Fibroblast of gingiva (primary cell): Measurements from ENCODE around the gene SMARCA2.

Source experiments
- DNase-seq: peaks from one replicate; pipeline ENCODE4 v3.0.0-alpha.2; 2011; ENCODE audit warnings: low read depth

SMARCA2 gene

DNA sequence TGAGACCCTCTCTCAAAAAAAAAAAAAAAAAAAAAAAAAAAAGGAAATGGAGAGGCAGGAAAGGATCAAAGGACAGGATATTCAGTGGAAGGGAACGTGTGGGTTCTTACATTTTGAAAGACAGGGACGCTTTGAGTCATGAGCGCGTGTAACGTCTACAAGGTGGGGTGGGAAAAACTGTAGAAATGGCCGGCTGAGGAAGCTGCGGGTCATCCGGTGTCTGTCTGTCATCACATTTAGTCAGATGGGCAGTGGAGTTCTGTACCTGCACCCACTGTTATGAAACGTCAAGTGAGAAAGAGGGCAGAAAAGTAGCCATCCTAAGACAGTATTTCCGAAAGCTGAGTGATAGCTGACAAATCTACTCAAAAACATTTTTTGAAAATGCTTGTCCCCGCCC, 159.8 kb downstream of the SMARCA2 start:
- DNase-seq, result no peak

- DNase-seq, result no peak
Measured at GRCh38 chr9:2177121-2177520, 162.0 kb downstream of the SMARCA2 start.

GRCh38 chr9:2178034-2178734, 163.0 kb downstream of the SMARCA2 start:
- DNase-seq, result no peak

GRCh38 chr9:2179567-2179966, 164.4 kb downstream of the SMARCA2 start:
- no peak for DNase-seq

- peak; percentile 7 for DNase-seq
Measured at GRCh38 chr9:2180154-2180553, 165.0 kb downstream of the SMARCA2 start.

DNA sequence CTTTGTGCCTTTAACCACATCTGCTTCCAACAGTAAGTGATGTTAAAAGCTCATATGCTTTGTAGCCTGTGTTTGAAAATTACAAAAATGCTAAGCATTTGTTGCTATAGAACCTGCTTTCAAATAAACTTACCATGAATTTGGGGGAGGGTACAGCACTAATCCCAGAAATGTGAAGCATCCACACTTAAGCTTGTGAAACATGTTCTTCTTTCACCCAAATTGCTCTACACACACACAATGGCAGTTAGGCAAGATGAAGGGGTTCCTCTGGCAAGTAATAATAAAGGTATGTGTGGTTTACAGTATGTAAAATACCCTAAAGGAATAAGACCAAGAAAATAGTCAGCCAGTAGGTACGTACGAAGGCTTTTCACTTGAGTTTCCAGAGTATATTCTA, 165.6 kb downstream of the SMARCA2 start:
- DNase-seq, result no peak

- DNase-seq, result no peak
Measured at GRCh38 chr9:2181792-2182191, 166.6 kb downstream of the SMARCA2 start.

- no peak for DNase-seq
Measured at GRCh38 chr9:2190939-2191608, 175.9 kb downstream of the SMARCA2 start.

DNA sequence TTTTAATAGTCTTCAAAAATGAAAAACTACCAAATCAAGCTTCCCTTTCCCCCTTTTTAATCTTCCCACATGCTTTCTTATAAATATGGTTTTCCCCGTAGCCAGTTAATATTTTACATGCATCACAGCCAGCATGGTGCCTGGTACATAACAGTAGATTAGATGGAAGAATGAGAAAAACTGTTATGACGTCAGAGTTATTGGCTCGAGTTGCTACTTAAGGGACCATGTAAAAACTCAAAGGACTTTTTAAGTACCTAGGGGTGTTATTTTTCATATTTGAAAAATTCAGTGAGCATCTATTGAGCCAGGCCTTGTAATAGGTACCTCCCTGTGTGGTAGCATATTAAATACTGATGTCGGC, 176.4 kb downstream of the SMARCA2 start:
- no peak for DNase-seq

GRCh38 chr9:2192356-2192979, 177.3 kb downstream of the SMARCA2 start:
- DNase-seq, result no peak

DNA sequence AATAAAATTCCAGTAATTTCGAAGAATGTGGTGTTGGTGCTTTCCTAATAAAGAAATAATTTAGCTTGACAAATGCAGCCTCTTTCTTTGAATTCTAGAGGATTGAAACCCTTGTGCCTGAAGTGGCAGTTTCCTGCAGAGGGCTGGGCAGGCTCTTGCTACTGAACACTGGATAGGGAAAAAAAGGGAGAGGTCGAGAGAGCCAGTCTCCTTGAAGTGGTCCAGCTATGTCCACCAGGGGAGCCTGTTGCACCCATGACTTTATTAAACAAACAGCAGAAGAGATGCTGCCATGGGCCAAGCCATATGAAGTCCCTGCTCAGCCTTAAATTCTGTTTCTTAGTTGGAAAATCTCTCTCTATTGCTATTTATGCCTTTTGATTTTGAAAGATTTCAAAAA, 178.4 kb downstream of the SMARCA2 start:
- DNase-seq, result no peak

- no peak for DNase-seq
Measured at GRCh38 chr9:2195211-2195610, 180.1 kb downstream of the SMARCA2 start.

DNA sequence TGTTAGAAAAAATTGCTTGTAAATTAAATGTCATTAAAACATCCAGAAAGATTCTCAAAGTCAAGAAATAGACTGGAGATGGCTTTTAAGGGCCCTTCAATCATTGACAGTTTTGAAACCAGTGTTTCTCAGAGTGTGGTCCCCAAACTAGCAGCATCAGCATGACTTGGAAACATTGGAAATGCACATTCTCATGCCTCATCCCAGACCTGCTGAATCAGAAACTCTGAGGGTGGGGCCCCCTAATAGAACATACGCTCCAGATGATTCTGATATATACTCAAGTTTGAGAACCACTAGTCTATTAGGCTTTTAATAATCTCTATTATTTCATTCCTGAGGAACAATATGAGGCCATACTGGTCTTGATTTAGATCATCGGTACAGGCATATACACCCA, 181.6 kb downstream of the SMARCA2 start:
- no peak for DNase-seq

- no peak for DNase-seq
Measured at GRCh38 chr9:2198956-2199635, 183.9 kb downstream of the SMARCA2 start.

DNA sequence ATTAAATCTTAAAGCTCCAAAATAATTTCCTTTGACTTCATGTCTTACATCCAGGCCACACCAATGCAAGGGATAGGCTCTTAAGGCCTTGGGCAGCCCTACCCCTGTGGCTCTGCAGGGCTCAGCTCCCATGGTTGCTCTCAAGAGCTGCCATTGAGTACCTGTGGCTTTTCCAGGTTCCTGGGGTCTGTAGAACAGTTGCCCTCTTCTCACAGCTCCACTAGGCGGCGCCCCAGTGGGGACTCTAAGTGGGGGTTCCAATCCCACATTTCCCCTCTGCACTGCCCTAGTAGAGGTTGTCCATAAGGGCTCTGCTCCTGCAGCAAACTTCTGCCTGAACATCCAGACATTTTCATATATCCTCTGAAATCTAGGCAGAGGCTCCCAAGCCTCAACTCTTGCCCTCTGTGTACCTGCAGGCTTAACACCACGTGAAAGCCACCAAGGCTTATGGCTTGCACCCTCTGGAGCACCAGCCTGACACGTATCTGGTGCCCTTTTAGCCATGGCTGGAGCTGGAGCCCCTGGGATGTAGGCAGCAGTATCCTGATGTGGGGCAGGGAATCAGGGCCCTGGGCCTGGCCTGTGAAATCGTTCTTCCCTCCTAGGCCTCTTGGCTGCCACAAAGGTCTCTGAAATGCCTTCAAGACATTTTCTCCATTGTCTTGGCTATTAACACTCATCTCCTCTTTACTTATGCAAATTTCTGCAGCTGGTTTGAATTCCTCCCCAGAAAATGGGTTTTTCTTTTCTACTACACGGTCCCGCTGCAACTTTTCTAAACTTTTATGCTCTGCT, 185.1 kb downstream of the SMARCA2 start:
- DNase-seq, result no peak

DNA sequence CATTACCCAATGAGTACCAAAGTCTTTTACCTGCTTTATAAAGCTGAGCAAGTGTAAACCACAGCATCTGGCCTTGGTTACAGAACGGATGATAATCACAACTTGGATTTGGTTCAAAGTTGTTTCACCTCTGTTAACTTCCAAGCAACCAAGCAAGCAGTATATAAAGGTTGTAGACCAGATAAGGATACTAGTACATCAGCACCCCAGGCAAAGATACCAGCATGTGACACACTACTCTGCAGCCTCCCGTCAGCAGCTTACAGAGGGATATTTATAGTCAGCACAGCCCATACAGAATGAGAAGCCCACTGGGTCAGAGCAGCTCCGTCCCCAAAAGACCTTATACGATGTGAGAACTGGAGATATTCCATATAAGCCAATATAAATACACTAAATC, 193.3 kb downstream of the SMARCA2 start:
- DNase-seq, result no peak

GRCh38 chr9:2208991-2209390, 193.8 kb downstream of the SMARCA2 start:
- no peak for DNase-seq

- no peak for DNase-seq
Measured at GRCh38 chr9:2209400-2209799, 194.3 kb downstream of the SMARCA2 start.

GRCh38 chr9:2210201-2210600, 195.1 kb downstream of the SMARCA2 start:
- no peak for DNase-seq

- no peak for DNase-seq
Measured at GRCh38 chr9:2213830-2214468, 198.8 kb downstream of the SMARCA2 start.

DNA sequence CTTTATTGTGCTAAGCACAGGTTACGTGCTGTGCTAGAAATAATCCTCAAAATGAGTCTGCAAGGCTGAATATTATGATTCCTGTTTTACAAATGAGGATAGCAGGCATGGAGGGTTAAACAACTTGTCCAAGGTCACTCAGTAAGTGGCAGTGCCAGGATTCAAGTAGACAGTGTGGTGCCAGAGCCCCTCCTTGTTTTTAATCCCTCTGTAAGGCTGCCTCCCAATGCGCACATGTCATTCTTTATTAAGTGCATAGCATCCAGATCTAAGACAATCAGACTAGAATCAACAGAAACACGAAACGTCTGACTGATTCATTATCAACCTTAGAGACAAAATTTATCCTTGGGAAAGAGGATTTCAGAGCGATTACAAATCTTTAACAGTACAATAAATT, 199.6 kb downstream of the SMARCA2 start:
- no peak for DNase-seq
